Upper lobe of left lung (tissue), 6 donors: ENCODE results near the gene EPHB2. TPM values are rescaled to one million over a fixed set of nuclear protein-coding genes. Genes with fewer than 3 reads are reported as not detected.

Experiments
- ATAC-seq, 2 donors: fragments of 200-7000 bp; cut with Tn5 transposase; one replicate each; pipeline ENCODE4 v1.9.1; 2022; ENCODE audit warnings: mild to moderate bottlenecking in 2 of 2, moderate library complexity in 2 of 2; ENCODE audit not compliant: low FRiP score in 2 of 2
- DNase-seq, 2 donors: peaks; one replicate each; pipeline ENCODE4 v3.0.0-alpha.2; 2019 to 2020
- H3K27ac ChIP-seq, 4 donors: fragments of 200-600 bp; sonication (generic); one replicate each; pipeline ENCODE4 v1.5.1; 2016 to 2019
- H3K27me3 ChIP-seq, 4 donors: fragments of 200-600 bp; sonication (generic); one replicate each; pipeline ENCODE4 v1.5.1; 2017 to 2019
- H3K36me3 ChIP-seq, 4 donors: fragments of 200-600 bp; sonication (generic); one replicate each; pipeline ENCODE4 v1.5.1; 2016 to 2019
- H3K4me1 ChIP-seq, 4 donors: fragments of 200-600 bp; sonication (generic); one replicate each; pipeline ENCODE4 v1.5.1; 2018 to 2019
- H3K4me3 ChIP-seq, 4 donors: fragments of 200-600 bp; sonication (generic); one replicate each; pipeline ENCODE4 v1.5.1; 2017 to 2019; ENCODE audit warnings: mild to moderate bottlenecking in 2 of 4, moderate library complexity in 1 of 4
- H3K9me3 ChIP-seq, 4 donors: fragments of 200-600 bp; sonication (generic); one replicate each; pipeline ENCODE4 v1.5.1; 2018 to 2019
- EP300 ChIP-seq, 4 donors: sonication (generic); formaldehyde crosslinking; IDR thresholded peaks; one replicate each; pipeline ENCODE4 v1.5.1; 2017; ENCODE audit warnings: antibody characterized with exemption in 4 of 4, control low read depth in 2 of 4
- POLR2A ChIP-seq, 4 donors: fragments of 450-650 bp; IDR thresholded peaks; one replicate each; pipeline ENCODE4 v1.5.1; 2016 to 2017; ENCODE audit warnings: antibody characterized with exemption in 4 of 4, mild to moderate bottlenecking in 2 of 4
- POLR2AphosphoS5 ChIP-seq, 2 donors: sonication (generic); formaldehyde crosslinking; IDR thresholded peaks; one replicate each; pipeline ENCODE4 v1.5.1; 2017; ENCODE audit warnings: antibody characterized with exemption in 2 of 2
- WGBS, 2 donors: methylation state at CpG; one replicate each; pipeline ENCODE4 v1.1.5; 2017 to 2018; 5-methylcytosine and 5-hydroxymethylcytosine counted together
- total RNA-seq, 6 donors: library from RNA; depleted of rRNA in 4 of 6; stranded (reverse); fragments of >200 nt in 4 of 6; gene quantifications; one replicate each; pipeline versions ENCODE4 v1.1.0 to v1.2.1, GENCODE V29; 2016 to 2021
- TF ChIP-seq, protein P1 (sequence below), 6 experiments: fragments of 450-650 bp in 4 of 6; fragments of 200-600 bp in 2 of 6; sonication (generic) in 2 of 6; IDR thresholded peaks; one replicate each; pipeline ENCODE4 v1.5.1; 2016 to 2019; ENCODE audit warnings: antibody characterized with exemption in 6 of 6
- donor health status: DM: no; HTN: no; CAD: no; lungs with moderate emphysema.
- donor health status: DM: no; HTN: yes; CAD: no; lungs with severe emphysema.

EPHB2 gene
- total RNA-seq, 6 donors from 2014 or later: 1.0 to 8.8 (median 5.6) TPM

DNA sequence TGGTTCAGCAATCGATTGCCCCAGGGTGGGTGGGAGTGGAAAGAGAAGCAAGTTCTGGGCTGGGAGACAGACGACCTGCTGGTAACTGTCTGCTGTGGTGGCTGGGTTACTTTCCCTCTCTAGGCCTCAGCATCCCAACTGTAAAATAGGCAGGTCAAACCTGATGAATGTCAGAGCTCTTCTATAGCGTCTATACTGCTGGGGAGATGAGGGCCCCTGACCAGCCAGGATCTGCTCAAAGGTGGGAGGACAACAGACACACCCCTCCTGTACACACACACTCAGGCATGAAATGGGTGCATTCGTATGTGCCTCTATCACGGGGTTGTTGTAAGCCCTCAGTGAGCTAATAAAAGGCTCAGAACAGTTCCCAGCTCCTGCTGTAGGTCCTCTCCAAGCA is 12.7 kb upstream of the EPHB2 start:
- DNase-seq: no peak
- Histone ChIP-seq H3K27me3 (no peaks in the 10 kb centered on the region), H3K4me1 (no peaks in the 10 kb centered on the region), H3K4me3 (no peak overlapping the region), H3K36me3 (no peaks in the 10 kb centered on the region), H3K27ac (no peak overlapping the region), H3K9me3 (no peaks in the 10 kb centered on the region)
- TF ChIP-seq POLR2AphosphoS5 (IDR thresholded peaks at IDR 0.05) (no peak), EP300 (IDR thresholded peaks at IDR 0.05) (no peak), POLR2A (IDR thresholded peaks at IDR 0.05) (no peak)
- TF ChIP-seq, protein P1, sequence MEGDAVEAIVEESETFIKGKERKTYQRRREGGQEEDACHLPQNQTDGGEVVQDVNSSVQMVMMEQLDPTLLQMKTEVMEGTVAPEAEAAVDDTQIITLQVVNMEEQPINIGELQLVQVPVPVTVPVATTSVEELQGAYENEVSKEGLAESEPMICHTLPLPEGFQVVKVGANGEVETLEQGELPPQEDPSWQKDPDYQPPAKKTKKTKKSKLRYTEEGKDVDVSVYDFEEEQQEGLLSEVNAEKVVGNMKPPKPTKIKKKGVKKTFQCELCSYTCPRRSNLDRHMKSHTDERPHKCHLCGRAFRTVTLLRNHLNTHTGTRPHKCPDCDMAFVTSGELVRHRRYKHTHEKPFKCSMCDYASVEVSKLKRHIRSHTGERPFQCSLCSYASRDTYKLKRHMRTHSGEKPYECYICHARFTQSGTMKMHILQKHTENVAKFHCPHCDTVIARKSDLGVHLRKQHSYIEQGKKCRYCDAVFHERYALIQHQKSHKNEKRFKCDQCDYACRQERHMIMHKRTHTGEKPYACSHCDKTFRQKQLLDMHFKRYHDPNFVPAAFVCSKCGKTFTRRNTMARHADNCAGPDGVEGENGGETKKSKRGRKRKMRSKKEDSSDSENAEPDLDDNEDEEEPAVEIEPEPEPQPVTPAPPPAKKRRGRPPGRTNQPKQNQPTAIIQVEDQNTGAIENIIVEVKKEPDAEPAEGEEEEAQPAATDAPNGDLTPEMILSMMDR (IDR thresholded peaks at IDR 0.05): no peak
- no peak for ATAC-seq
- WGBS, 2 donors: 76 to 79% methylated on average over 5 of the region's 5 CpGs

DNA sequence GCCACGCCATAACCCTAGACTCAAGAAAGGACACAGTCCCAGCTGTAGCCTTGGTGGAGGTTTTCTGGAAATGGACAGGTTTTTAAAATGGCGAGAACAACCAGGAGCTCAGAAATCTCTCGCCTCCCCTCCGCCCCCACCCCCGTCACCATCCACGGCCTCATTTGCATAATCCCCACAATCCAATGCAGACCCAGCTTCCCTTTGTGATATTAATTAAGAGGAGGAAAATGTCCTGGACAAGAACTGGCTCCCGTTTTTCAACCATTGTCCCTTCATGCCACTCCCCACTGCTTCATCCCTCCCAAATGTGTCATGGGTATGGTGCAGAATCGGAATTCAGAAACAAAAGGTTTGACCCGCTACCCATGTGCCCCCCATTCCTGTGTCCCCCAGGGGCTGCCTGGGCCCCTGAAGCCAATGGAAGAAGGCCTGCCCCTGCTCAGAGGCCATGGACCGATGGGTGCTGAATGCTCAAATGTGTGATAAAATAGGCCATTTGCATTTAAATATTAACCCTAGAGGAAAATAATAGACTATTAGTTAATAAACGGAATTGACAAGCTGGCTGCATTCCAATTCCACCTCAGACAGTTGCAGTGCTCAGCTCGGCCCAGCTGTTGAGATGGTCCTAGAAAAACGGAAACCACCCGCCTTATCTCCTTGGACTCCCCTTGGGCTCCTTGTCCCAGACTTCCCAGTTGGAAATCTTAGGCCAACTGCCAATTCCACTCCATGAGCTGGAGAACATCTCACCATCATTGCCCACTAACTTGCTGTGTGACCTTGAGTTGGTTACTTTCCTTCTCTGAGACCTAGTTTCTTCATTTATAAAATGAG is 10.7 kb upstream of the EPHB2 start:
- no peaks in the 10 kb centered on the region for H3K4me1 ChIP-seq
- H3K4me3 ChIP-seq: no peak overlapping the region
- TF ChIP-seq, protein P1 (IDR thresholded peaks at IDR 0.05): no peak
- TF ChIP-seq POLR2A (IDR thresholded peaks at IDR 0.05): no peak
- no peak for TF ChIP-seq EP300 (IDR thresholded peaks at IDR 0.05)
- no peak for TF ChIP-seq POLR2AphosphoS5 (IDR thresholded peaks at IDR 0.05)
- WGBS, 2 donors: 72% methylated on average over 14 of the region's 14 CpGs
- no peaks in the 10 kb centered on the region for H3K9me3 ChIP-seq
- H3K36me3 ChIP-seq: no peaks in the 10 kb centered on the region
- ATAC-seq (no peak), DNase-seq (no peak)
- no peaks in the 10 kb centered on the region for H3K27me3 ChIP-seq
- no peak overlapping the region for H3K27ac ChIP-seq

DNA sequence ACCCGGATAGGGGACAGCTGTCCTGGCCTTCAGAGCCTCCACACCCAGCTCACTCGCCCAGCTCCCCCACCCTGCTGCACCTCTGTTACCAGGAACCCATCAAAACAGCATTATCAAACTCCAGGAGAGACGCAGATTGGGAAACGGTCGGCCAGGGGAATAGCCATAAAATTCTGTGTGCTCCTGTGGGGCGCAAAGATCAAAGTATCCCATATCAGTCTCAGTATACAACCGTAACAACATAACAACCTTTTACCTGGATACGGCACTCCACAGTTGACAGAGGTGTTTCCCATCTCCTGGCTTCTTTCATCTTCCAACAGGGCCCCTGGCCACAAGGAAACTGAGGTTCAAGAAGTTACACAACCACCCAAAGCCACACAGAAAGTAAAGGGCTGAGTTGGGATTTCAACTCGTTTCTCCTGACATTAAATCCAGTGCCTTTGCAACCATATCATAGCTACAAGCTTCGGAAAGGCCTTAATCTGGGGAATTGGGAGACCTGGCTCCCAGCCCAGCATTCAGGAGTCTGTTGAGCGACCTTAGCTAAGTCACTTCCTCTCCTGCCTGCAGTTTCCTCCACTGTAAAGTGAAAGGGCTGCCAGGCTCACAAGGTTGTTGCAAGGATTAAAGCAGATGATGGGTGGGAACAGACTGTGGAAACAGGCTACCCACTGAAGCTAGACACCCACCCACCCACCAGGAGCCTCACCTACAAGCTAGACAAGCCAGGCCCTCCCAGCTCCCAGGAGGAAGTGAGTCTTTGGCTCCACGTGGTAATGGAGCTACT is 8.1 kb upstream of the EPHB2 start:
- ATAC-seq (no peak), DNase-seq (no peak)
- Histone ChIP-seq H3K4me1 (no peaks in the 10 kb centered on the region), H3K36me3 (no peaks in the 10 kb centered on the region), H3K4me3 (no peak overlapping the region), H3K27ac (no peak overlapping the region), H3K9me3 (no peaks in the 10 kb centered on the region), H3K27me3 (no peaks in the 10 kb centered on the region)
- 60 to 61% methylated on average over 12 of the region's 12 CpGs for WGBS, 2 donors
- TF ChIP-seq, protein P1 (IDR thresholded peaks at IDR 0.05): no peak
- TF ChIP-seq POLR2A (IDR thresholded peaks at IDR 0.05) (no peak), POLR2AphosphoS5 (IDR thresholded peaks at IDR 0.05) (no peak), EP300 (IDR thresholded peaks at IDR 0.05) (no peak)

DNA sequence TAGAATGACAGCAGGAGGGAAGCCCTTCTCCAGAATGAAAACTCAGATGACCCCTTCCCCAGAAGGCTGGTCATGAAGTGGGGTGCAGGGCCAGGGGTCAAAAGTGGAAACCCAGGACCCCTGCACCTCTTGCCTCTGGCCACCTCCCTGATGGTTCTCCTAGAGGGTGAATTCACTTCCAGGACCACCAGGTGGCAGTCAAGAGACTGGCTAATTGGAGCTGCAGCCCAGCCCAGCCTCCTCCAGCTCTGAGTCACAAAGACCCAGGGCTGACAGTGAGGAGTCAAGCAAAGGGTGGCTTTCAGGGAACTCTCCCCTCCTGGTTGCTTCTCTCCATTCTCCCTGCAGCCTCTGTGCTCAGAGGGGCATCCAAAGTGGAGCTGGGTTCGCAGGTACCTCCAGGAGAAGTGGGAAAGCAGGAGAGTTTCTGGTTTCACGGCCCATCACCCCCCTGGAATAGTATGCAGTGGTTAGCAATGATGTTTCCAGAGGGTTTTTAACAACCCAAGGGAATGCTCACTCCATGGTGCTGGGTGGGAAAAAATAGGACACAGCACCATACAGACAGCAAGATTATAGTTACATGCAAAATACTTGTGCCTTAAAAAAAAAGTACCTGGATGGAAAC is 6.1 kb upstream of the EPHB2 start:
- WGBS, 2 donors: 71 to 83% methylated on average over 2 of the region's 2 CpGs
- TF ChIP-seq POLR2A (IDR thresholded peaks at IDR 0.05) (no peak), POLR2AphosphoS5 (IDR thresholded peaks at IDR 0.05) (no peak)
- TF ChIP-seq, protein P1 (IDR thresholded peaks at IDR 0.05): peak; percentile 82 to 90 (median 88)
- DNase-seq: peak in 1 of 2 donors; percentile 88

More for the DNA sequence above, 6.1 kb upstream of the EPHB2 start:
- no peak overlapping the region for H3K27ac ChIP-seq
- H3K9me3 ChIP-seq: no peaks in the 10 kb centered on the region
- no peaks in the 10 kb centered on the region for H3K27me3 ChIP-seq
- peaks cover 0 to under 1% (median 0%) of the 10 kb centered on the region in 4 donors for H3K4me1 ChIP-seq
- peak; percentile 84 to 96 for ATAC-seq
- H3K36me3 ChIP-seq: no peaks in the 10 kb centered on the region
- H3K4me3 ChIP-seq: no peak overlapping the region
